ENCODE results near the gene SSRP1.
"Not testable (repeated sequence)": the region's sequence is repeated elsewhere in the genome, so short reads cannot be mapped to it uniquely, and the experiment has no call there.

Gene SSRP1, protein sequence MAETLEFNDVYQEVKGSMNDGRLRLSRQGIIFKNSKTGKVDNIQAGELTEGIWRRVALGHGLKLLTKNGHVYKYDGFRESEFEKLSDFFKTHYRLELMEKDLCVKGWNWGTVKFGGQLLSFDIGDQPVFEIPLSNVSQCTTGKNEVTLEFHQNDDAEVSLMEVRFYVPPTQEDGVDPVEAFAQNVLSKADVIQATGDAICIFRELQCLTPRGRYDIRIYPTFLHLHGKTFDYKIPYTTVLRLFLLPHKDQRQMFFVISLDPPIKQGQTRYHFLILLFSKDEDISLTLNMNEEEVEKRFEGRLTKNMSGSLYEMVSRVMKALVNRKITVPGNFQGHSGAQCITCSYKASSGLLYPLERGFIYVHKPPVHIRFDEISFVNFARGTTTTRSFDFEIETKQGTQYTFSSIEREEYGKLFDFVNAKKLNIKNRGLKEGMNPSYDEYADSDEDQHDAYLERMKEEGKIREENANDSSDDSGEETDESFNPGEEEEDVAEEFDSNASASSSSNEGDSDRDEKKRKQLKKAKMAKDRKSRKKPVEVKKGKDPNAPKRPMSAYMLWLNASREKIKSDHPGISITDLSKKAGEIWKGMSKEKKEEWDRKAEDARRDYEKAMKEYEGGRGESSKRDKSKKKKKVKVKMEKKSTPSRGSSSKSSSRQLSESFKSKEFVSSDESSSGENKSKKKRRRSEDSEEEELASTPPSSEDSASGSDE

DNA sequence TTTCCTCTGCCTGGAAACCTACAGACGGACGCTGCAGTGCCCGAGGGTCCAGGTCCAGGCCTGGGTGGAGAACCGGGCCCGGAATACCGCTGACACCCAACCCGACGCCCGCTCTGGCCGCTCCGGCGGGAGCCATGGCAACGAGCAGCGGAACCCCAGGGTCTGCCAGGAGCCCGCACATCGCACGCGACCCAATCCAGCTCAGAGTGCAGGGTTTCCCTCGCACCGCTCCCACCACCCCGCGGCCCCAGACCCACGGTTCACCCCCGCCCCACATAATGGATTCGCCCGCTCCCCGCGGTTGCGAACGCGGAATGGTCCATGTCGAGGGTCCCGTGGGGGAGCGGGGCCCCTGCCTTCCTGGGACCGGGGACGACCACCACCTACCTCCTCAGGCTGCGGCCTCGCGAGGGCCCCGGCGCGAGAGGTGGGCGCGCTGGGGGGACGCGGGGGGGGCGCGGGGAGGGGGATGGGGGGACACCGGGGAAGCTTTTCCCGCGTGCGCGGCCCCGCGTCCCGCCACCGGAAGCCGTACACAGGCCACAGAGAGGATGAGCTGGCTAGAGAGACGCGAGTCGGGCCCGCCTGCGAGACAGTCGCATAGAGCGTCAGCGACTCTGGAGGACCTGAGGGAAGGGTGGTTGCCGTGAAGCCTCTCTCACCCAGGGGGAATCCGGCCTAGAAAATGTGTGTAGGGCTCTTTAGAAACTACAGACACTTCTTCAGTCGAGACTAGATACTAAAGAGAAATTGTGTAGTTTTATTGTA lies at the start of gene SSRP1:
SSRP1 (minus strand) TSS at position 550 of the 768 bp plus-strand sequence. CDS start 771 bp downstream, outside the sequence.
- DNase-seq, result peak; percentile 92

DNA sequence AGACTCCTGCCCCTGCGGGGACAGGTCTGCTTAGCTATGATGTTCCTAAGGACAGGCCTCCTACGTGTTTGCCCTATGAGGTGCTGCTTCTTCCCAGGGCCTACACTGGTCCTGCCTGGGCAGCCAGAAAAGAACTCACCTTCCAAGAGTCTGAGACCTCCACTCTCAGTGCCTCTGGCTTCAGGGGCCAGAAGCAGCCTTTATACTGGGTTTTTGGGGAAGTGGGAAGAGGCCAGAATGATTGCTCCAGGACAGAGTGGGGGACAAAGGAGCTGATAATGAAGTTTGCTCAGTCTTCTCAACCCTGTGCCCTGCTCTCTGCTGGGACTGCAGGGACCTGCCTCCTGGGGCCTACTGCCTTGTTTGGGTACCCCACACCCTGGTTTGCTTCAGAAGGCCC lies 45.3 kb upstream of the SSRP1 start, which contains the start of gene PRG3:
PRG3 (minus strand) TSS at position 176 of the 400 bp plus-strand sequence. CDS start 442 bp downstream, outside the sequence.
- no peak for DNase-seq

DNA sequence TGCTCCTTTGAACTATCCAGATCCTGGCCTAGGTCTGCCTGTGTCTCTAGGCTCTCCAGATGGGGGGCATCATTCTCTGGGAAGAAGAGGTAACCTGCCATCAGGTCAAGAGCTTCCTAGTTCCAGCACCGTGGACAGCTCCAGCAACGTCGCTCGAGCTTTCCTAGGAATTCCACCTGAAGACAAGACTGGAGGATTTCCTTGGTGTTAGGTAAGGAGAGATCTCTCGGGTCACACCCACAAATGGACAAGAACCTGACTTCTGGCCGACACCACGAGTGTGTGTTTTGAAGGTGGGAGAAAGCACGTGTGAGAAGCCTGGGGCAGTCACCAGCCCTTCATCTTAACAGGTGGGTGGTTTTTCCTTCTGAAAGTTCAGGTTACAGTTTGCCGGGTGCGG lies 44.0 kb upstream of the SSRP1 start:
- no peak for DNase-seq

DNA sequence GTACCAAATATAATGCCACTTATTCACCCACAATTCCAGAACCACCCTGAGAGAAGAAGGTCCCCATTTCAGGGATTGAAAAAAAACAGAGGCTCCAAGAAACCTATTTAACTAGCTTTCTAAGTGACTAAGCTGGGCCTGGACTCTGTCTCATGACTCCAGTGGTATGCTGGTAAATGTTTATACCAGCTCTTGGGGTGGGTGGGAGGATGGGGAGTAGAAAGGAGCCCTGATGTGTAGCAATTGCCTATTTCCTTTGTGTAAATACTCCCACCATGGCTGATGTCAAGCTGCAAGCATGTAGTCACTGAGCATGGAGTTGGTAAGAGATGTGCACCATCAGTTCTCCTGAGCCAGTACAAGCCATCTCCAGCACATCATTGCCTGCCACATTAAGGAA lies 42.5 kb upstream of the SSRP1 start:
- no peak for DNase-seq

DNA sequence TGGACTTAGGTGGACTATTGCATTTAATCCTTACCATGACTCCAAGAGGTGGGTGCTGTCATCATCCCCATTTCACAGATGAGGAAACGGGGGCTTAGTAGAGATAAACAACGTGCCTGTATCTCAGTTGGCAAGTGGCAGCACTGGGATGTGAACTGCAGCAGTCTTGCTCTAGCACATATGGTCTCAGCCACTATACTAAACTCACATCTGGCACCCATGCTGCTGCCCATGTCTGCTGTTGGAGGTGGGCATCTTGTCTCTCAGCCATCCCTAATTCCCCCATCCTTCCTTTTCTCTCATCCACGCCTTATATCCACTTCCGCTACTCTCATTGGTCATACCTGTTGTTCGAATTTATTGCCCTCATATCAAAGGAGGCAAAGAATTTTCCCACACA lies 41.4 kb upstream of the SSRP1 start:
- no peak for DNase-seq

DNA sequence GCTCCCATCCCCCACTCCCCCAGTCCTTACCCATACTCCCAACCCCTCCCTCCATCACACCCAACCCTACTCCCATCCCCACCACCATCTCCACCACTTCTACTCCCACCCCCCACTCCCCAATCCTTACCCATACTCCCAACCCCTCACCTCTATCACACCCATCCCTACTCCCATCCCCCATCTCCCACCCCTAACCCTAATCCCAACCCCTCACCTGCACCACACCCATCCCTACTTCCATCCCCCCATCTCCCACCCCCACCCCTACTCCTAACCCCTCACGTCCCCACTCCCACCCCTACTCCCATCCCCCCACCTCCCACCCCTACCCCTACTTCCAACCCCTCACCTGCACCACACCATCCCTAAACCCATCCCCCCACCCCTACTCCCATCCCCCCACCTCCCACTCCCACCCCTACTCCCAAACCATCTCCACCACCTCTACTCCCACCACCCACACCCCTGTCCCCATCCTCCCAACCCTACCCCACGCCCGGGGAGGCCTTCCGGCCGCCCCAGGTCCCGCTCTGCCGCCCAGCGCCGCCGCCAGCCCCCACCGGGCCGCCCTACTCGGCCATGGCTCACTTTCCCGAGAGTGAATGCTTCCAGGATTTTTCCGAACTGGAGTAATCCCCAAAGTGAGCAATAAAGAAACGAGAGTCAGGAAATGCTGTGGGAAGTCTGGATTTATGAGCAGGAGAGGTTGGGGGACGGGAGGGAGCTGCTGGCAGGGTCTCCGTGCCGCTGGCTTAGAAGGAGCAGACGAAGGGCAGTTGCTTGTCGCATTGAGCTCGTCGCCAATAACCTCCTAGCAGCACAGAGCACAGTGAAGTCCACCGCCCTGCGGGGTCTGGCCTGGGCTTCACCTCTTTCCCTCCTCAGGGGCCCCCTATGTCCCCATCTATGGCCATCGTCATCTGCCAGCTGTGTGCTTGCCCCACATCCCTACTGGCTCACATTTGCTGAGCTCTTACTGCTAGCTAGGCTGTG lies 40.7 kb upstream of the SSRP1 start:
- no peak for DNase-seq

DNA sequence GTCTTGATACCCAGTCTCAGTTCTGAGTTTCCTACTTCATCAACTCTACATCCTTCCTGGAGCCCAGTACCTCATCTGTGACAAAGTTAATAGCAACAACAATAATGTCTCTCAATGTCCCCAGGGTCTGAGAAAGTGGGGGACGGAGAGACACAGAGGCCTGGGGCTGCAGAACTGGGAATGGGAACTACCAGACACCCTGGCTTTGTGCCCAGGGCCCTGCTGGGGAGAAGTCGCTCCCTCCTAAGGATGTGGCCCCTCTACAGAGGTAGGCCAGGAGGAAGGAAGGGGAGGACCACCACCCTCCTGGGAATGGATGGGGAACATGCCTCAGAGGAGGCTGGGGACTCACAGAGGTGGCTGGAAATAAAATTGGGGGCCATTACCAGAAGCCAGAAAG lies 39.8 kb upstream of the SSRP1 start:
- no peak for DNase-seq

DNA sequence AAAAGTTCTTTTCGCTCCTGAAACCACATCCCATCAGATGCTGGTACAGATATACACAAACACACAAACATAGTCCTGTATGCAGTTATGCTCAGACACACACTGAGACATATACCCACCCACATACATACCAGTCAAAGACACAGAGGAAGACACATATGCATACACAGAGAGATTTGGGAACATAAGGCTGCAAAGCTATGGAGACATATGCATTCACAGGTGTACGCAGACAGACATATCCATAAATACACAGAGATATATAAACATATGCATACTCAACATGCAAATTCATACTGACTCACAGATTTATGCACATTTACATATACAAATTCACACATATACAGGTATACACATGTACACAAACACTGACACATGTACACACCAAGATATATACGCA lies 39.3 kb upstream of the SSRP1 start:
- no peak for DNase-seq

DNA sequence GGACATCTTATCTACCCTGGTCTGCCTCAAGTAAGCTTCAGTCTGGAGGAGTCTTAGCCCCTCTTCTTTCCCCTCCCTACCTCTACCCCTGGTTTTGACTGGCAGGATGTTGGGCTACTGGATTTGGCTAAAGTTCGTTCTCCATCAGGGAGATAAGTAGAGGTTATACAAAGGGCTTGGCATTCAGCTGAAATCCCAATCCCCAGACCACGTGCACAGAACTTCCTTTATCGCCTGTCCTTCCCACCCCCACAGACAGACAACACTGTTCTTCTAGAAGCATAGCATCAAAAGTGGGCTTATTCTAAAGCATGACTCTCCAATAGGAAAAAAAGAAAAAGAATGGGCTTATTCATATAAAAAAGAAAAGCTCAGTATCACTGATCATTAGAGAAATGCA lies 37.5 kb upstream of the SSRP1 start:
- no peak for DNase-seq

DNA sequence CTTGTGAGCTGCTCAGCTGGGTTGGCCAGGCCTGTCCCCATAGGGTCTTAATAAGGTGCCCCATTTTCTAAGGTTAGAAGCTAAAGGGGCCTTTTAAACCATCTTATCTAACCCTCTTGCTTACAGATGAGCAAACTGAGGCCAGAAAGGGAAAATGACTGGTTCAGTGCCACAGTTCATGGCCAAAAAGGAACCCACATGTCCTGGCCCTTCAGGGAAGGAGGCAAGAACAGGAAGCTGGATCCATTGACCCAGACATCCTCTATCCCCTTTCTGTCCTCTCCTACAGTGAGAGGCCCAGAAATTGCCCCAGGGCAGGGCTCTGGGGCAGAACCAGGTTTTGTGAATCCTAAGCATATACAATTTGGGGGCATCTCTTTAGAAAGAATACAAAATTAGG lies 35.2 kb upstream of the SSRP1 start:
- no peak for DNase-seq

DNA sequence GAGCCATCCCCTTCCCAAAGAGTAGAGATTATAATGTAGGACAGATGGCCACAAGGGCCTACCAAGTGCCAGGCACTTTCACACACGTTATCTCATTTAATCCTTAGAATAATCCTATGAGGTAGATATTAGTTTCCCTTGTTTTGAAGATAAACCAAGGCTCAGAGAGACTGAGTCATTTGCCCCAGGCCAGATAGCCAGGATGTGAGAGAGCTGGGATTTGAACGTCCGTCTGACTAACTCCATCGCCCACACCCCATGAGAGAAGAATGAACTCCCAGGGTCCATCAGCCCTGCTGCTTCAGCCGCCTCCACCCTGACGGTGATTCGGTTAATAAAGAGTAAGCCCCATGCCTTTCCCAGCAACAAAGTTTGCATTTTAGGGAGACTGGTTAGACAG lies 34.6 kb upstream of the SSRP1 start:
- no peak for DNase-seq

DNA sequence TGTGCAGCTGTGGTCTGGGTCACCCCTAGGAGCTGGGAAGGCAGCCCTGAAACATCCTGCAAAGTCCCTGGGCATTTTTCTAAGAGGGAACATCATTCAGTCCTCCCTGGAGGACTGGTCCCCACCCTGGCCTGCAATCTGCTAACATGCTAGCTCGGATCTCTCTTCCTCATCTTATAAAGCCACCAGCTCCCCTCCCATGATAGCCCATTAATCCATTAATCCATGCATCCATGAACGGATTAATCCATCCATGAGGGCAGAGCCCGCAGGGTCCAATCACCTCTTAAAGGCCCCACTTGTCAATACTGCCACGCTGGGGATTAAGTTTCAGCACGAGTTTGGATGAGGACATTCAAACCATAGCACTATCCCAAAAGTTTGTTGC lies 33.1 kb upstream of the SSRP1 start:
- no peak for DNase-seq

DNA sequence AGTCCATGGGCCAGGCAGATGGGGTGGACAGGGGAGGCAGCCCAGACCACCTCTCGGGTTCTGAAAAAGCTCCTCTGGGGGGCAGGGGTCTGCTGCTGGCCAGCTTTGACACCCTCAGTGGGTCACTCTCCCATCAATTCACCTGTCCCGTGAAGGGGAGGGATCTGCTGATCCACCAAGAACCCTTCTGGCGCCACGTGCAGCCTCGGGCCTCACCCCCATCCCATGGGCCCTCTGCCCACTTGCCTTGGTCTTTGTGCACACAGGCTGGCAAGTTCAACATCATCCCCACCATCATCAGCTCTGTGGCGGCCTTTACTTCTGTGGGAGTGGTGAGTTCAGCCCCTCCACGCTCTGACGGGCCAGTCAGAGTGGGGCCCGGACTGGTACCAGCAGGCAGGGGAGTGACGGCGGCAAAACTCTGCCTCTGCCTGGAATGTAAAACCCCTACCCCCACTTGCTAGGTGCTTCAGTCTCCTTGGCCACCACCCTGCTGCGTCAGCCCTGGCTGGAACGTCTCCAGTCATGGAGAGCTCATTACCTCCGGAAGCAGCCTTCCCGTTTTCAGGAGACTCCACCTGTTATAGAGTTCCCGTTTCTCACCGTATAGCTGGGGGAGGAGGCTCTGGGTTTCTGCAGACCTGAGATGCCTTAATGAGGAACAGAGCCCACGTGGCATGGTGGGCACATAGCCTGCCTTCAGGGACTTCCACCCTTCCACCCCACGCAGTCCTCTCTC lies 32.6 kb upstream of the SSRP1 start:
- DNase-seq, result no peak

DNA sequence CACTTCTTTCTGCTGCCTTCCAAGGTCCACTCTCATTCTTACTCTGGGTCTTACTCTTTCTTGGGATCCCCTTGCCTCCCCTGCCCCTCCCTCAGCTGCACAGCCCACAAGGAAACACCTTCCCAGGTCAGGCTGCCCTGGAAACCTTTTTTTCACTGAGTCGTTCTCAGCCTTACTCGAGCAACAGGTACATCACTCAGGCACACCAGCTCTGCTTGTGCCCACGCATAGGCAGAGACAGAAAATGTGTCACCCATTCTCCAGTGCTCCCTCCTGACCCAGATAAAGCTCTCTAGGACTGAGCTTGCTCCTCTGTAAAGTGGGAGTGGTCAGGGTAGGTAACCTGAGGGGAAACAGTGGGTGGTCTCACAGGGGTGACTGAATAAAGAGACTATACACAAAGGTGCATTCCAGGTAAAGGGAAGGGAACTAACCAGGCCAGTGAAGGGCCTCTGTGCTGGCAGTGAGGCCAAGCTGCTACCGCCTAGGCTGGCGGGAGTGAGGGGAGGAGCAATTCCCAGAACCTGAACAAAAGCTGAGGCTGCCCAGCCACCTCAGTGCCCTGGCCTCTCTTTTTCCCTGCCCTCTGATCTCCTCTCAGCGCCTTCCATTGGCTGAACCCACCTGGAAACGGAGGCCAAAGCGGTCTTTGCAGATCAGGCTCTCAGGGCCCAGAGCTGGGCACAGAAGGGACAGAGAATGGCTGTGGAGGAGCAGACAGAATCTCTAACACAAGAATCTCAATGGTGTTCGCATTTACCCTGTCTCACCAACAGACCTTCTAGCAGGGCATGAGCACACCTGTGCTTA lies 29.4 kb upstream of the SSRP1 start:
- DNase-seq, result no peak

DNA sequence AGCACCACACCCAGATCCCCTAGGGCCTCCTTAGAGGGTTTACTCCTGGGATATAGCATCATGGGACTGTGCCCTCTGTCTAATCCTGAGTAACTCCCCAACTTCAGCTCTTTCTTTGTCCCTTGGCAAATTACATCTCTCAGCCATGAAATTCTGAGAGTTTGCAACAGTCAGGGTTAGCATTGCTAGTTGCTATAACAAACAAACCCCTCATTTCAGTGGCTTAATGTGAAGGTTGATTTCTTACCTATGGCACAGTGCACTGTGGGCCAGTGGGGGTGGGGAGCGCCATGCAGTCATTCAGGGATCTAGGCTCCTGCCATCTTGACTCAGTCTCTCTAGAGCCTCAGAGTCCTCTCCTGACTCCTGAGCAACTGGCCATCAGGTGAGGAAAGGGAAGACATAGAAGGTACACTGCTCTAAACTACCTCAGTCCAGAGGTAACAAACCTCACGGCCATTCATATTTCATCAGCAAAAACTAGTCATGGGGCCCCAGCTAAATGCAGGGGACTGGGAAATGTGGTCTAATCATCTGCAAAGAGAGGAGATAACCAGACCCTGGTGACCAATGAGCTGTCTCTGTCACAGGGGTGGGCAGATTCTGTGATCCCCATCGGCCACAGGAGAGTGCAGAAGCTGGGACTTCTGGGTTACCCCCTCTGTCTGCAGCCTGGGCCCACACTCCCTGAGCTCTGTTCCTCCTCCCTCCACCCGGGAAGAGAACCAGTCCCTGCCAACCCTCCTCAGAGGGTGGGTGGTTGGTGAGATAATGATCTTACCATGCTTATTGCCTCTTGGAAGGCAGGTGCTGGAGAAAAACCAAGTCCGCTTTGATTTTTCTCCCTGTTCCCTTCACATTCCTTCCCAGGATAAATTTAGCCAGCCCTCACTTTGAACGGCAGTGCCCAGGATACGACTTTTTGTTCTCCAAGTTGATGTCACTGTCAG lies 27.7 kb upstream of the SSRP1 start:
- no peak for DNase-seq

DNA sequence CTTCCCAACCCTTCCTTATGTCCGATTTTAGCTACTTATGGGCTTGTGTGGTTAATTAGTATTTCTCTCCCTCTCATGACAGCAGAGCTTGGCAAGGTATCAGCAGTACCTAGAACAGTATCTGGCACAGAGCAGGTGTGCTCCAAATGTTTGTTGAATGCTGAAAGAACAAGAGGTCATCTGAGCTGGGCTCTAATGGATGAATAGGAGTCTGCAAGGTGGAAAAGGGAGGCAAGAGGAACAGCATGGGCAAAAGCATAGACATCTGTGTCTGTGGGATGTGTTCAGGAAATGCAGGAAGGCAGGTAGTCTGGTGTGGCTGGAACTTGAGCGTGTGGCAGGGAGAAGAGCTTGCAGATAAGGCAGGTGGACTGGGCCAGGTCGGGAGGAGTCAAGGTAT lies 26.2 kb upstream of the SSRP1 start:
- no peak for DNase-seq

DNA sequence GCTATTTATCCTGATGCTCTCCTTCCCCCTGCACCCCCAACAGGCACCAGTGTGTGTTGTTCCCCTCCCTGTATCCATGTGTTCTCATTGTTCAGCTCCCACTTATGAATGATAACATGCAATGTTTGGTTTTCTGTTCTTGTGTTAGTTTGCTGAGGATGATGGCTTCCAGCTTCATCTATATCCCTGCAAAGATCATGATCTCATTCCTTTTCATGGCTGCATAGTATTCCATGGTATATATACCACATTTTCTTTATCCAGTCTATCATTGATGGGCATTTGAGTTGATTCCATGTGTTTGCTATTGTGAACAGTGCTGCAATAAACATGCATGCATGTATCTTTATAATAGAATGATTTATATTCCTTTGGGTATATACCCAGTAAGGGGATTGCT lies 25.7 kb upstream of the SSRP1 start:
- not testable (repeated sequence) for DNase-seq

DNA sequence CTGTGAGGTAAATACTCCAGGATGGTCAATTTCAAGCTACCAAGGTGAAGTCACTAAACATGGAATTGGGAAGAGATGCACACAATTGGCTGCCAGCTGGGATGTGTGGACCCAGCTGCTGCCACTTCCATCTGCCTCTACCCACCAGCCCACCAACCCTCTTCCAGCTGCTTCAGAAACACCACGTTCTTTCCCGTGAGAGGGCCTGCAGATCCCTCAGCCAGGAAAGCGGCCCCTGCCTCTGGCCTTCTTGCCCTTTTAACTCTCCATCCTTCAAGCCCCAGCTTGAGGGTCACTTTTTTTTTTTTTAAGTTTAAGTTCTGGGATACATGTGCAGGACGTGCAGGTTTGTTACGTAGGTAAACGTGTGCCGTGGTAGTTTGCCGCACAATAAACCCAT lies 25.3 kb upstream of the SSRP1 start:
- DNase-seq, result no peak

DNA sequence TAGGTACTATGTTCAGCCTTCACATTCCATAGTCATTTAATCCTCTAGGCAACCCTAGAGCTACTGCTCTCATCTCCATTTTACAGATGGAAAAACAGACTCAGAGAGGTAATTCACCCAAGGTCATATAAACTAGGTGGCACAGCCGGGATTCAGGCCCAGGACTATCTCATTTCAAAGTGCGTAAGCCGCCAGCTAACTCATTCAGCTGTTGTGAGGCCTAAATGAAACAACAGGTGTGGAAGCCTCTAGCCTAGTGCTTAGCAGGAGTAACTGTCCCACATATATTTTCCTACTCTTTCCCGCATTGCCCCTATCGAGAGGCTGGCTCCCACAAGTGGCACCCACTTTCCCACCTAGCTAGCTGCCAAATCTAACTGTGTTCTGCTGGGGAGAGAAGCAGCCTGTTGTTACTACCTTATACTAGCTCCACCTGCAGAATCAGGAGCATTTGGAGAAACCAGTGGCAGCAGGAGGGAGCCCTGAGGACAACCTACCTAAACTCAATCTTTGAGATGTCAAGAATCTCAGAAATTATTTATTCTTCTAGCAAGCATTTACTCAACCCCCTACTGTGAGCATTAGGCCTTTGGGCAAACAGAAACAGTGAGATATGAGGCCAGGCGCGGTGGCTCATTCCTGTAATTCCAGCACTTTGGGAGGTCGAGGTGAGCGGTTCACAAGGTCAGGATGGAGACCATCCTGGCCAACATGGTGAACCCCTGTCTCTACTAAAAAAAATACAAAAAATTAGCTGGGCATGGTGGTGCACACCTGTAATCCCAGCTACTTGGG lies 24.4 kb upstream of the SSRP1 start:
- no peak for DNase-seq
